ENCODE data around the gene PLEKHB2.
"Not testable (repeated sequence)": the region's sequence is repeated elsewhere in the genome, so short reads cannot be mapped to it uniquely, and the experiment has no call there.

PLEKHB2 gene

DNA sequence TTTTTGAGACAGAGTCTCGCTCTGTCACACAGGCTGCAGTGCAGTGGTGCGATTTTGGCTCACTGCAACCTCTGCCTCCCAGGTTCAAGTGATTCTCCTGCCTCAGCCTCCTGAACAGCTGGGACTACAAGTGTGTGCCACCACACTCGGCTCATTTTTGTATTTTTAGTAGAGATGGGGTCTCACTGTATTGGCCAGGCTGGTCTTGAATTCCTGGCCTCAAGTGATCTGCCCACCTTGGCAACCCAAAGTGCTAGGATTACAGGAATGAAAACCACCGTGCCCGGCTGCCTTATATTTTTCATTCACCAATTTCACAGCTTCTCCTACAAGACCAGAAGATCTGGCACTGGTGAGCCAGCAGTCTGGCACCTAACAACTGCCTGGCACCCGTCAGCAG, 37.0 kb upstream of the PLEKHB2 start:
- H3K4ac ChIP-seq (ENCODE audit: low read depth, low read length); H3K4me1 ChIP-seq (ENCODE audit: control insufficient read depth in 1 of 2, insufficient read depth in 2 of 2, low read length in 2 of 2); H3K23ac ChIP-seq (ENCODE audit: low read length); H2BK5ac ChIP-seq (ENCODE audit: low read depth, low read length, poor library complexity); H3K9ac ChIP-seq (ENCODE audit: low read length); H3K79me2 ChIP-seq (ENCODE audit: control insufficient read depth, insufficient read depth, low read length, poor library complexity); H4K12ac ChIP-seq (ENCODE audit: low read depth, low read length); H2BK12ac ChIP-seq (ENCODE audit: low read length); H4K91ac ChIP-seq (ENCODE audit: low read depth, low read length); H3K9me3 ChIP-seq (ENCODE audit: insufficient read depth, low read depth, low read length); DNase-seq; H4K8ac ChIP-seq (ENCODE audit: low read depth, low read length); H3K18ac ChIP-seq (ENCODE audit: low read length); H3K27ac ChIP-seq (ENCODE audit: low read depth, low read length); H2BK120ac ChIP-seq (ENCODE audit: insufficient read depth, low read length, poor library complexity); H3K79me1 ChIP-seq (ENCODE audit: low read length); H3K4me3 ChIP-seq (ENCODE audit: low read depth, low read length); H3K4me2 ChIP-seq (ENCODE audit: low read length); H3K14ac ChIP-seq (ENCODE audit: low read length); H3K27me3 ChIP-seq (ENCODE audit: insufficient read depth, low read length); H2AFZ ChIP-seq (ENCODE audit: insufficient read depth, low read length, poor library complexity); H2AK5ac ChIP-seq (ENCODE audit: low read length): not testable (repeated sequence)
- no CpG with 5 or more reads among the region's 6 CpGs for WGBS (ENCODE audit: extremely low coverage, insufficient coverage, insufficient read length)
- peaks cover 19 to 35% of the 10 kb centered on the region in 2 experiments for H3K36me3 ChIP-seq (ENCODE audit: control insufficient read depth in 1 of 2, insufficient read depth in 2 of 2, low read length in 2 of 2)

DNA sequence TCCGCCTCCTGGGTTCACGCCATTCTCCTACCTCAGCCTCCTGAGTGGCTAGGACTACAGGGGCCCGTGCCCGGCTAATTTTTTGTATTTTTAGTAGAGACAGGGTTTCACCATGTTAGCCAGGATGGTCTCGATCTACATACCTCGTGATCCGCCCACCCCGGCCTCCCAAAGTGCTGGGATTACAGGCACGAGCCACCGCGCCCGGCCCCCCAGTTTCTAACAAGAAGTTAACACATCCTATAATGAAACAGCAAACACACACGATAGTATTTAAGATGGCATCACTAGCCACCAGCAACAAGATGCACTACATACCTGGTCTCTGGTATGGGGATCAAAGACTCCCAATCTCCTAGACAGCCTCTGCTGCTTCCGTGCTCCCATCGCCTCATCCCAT, 29.6 kb upstream of the PLEKHB2 start:
- H2BK12ac ChIP-seq (ENCODE audit: low read length); H3K23ac ChIP-seq (ENCODE audit: low read length); H3K4me3 ChIP-seq (ENCODE audit: low read depth, low read length); H2BK120ac ChIP-seq (ENCODE audit: insufficient read depth, low read length, poor library complexity); H2AFZ ChIP-seq (ENCODE audit: insufficient read depth, low read length, poor library complexity); H3K9ac ChIP-seq (ENCODE audit: low read length); H3K18ac ChIP-seq (ENCODE audit: low read length); H3K27me3 ChIP-seq (ENCODE audit: insufficient read depth, low read length); DNase-seq; H3K79me1 ChIP-seq (ENCODE audit: low read length); H3K4me1 ChIP-seq (ENCODE audit: control insufficient read depth in 1 of 2, insufficient read depth in 2 of 2, low read length in 2 of 2); H4K91ac ChIP-seq (ENCODE audit: low read depth, low read length); H3K79me2 ChIP-seq (ENCODE audit: control insufficient read depth, insufficient read depth, low read length, poor library complexity); H2AK5ac ChIP-seq (ENCODE audit: low read length); H3K14ac ChIP-seq (ENCODE audit: low read length); H4K8ac ChIP-seq (ENCODE audit: low read depth, low read length); H3K4me2 ChIP-seq (ENCODE audit: low read length); H3K27ac ChIP-seq (ENCODE audit: low read depth, low read length); H4K12ac ChIP-seq (ENCODE audit: low read depth, low read length); H2BK5ac ChIP-seq (ENCODE audit: low read depth, low read length, poor library complexity); H3K9me3 ChIP-seq (ENCODE audit: insufficient read depth, low read depth, low read length): not testable (repeated sequence)
- H3K4ac ChIP-seq (ENCODE audit: low read depth, low read length): peak overlapping the region; percentile 78
- H3K36me3 ChIP-seq (ENCODE audit: control insufficient read depth in 1 of 2, insufficient read depth in 2 of 2, low read length in 2 of 2): peaks cover 34 to 56% of the 10 kb centered on the region in 2 experiments
- WGBS (ENCODE audit: extremely low coverage, insufficient coverage, insufficient read length): no CpG with 5 or more reads among the region's 15 CpGs

DNA sequence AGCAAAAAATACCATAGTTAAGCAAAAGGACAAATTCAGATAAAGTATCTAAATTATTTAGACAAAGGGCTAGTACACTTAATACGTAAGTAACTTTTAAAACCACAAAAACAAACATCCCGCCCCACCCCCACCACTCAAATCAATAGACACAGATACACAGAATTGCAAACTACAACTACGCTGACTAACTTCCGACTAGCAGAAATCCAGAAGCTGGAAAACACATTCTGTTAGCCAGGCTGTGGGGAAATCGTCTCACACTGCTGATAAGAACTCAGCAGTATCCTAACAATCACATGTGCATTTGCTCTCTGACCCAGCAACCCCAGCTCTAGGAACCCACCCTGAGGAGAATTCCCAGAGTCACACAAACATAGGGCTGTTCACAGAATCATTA, 28.4 kb upstream of the PLEKHB2 start:
- no peak overlapping the region for H3K4ac ChIP-seq (ENCODE audit: low read depth, low read length)
- H2BK12ac ChIP-seq (ENCODE audit: low read length): no peak overlapping the region
- WGBS (ENCODE audit: extremely low coverage, insufficient coverage, insufficient read length): 100% methylated on average over 1 of the region's 5 CpGs

DNA sequence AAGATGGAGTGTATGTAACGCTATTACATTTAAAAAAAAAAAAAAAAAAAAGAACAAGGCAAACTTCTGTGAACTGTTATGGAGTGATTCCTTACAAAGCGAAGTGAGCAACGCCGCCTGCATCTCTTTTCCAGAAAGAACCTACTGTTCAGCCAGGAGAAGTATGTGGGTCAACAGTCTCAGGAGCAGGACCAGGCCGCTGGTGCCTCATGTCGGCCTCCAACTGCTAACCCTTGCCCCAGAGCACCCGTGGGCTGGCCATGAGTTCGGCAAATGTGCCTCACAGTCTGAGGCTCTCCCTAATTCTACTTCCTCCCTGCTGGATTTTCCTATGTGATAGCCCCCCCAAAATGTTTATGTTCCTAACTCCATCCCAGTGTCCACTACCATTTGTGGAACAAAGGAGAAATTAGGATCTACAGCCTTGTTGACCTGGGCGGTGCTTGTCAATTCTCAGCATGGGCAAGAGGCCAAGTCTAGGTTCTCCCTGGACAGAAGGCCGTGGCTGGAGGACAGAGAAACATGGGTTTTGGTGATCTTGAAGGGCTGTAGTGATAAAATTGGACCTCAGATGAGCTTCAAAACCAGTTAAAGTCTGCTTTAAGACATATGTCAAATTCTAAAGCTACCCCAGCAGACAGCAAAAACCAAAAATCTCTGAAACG, 27.8 kb upstream of the PLEKHB2 start:
- no peak overlapping the region for H3K4me2 ChIP-seq (ENCODE audit: low read length)
- no peak overlapping the region for H3K18ac ChIP-seq (ENCODE audit: low read length)
- H3K4me1 ChIP-seq (ENCODE audit: control insufficient read depth in 1 of 2, insufficient read depth in 2 of 2, low read length in 2 of 2): peaks cover 4 to 6% of the 10 kb centered on the region in 2 experiments
- H3K27me3 ChIP-seq (ENCODE audit: insufficient read depth, low read length): no peaks in the 10 kb centered on the region
- H4K8ac ChIP-seq (ENCODE audit: low read depth, low read length): no peak overlapping the region
- no peak overlapping the region for H4K12ac ChIP-seq (ENCODE audit: low read depth, low read length)
- H3K9ac ChIP-seq (ENCODE audit: low read length): no peak overlapping the region
- H3K36me3 ChIP-seq (ENCODE audit: control insufficient read depth in 1 of 2, insufficient read depth in 2 of 2, low read length in 2 of 2): peaks cover 39 to 55% of the 10 kb centered on the region in 2 experiments
- no peak overlapping the region for H2AK5ac ChIP-seq (ENCODE audit: low read length)
- H2BK120ac ChIP-seq (ENCODE audit: insufficient read depth, low read length, poor library complexity): no peak overlapping the region
- H3K79me1 ChIP-seq (ENCODE audit: low read length): no peaks in the 10 kb centered on the region
- no peaks in the 10 kb centered on the region for H3K9me3 ChIP-seq (ENCODE audit: insufficient read depth, low read depth, low read length)
- H3K27ac ChIP-seq (ENCODE audit: low read depth, low read length): peak overlapping the region; percentile 3
- H2BK12ac ChIP-seq (ENCODE audit: low read length): no peak overlapping the region
- no peak overlapping the region for H3K23ac ChIP-seq (ENCODE audit: low read length)
- peak overlapping the region; percentile 23 for H3K4ac ChIP-seq (ENCODE audit: low read depth, low read length)
- no peak overlapping the region for H3K4me3 ChIP-seq (ENCODE audit: low read depth, low read length)
- no peak overlapping the region for H3K14ac ChIP-seq (ENCODE audit: low read length)
- no CpG with 5 or more reads among the region's 11 CpGs for WGBS (ENCODE audit: extremely low coverage, insufficient coverage, insufficient read length)
- no peak overlapping the region for H2AFZ ChIP-seq (ENCODE audit: insufficient read depth, low read length, poor library complexity)
- no peak overlapping the region for H4K91ac ChIP-seq (ENCODE audit: low read depth, low read length)
- peak; percentile 14 to 18 for DNase-seq
- H2BK5ac ChIP-seq (ENCODE audit: low read depth, low read length, poor library complexity): no peak overlapping the region
- peaks cover 6% of the 10 kb centered on the region for H3K79me2 ChIP-seq (ENCODE audit: control insufficient read depth, insufficient read depth, low read length, poor library complexity)

More for the DNA sequence above, 28.4 kb upstream of the PLEKHB2 start:
- Histone ChIP-seq H3K79me1 (ENCODE audit: low read length) (no peaks in the 10 kb centered on the region), H2BK5ac (ENCODE audit: low read depth, low read length, poor library complexity) (no peak overlapping the region), H3K79me2 (ENCODE audit: control insufficient read depth, insufficient read depth, low read length, poor library complexity) (peaks cover 6% of the 10 kb centered on the region), H2BK120ac (ENCODE audit: insufficient read depth, low read length, poor library complexity) (no peak overlapping the region), H2AFZ (ENCODE audit: insufficient read depth, low read length, poor library complexity) (no peak overlapping the region), H3K4me3 (ENCODE audit: low read depth, low read length) (no peak overlapping the region), H3K4me2 (ENCODE audit: low read length) (no peak overlapping the region), H3K23ac (ENCODE audit: low read length) (no peak overlapping the region), H3K4me1 (ENCODE audit: control insufficient read depth in 1 of 2, insufficient read depth in 2 of 2, low read length in 2 of 2) (peaks cover 4 to 6% of the 10 kb centered on the region in 2 experiments), H4K91ac (ENCODE audit: low read depth, low read length) (no peak overlapping the region), H3K18ac (ENCODE audit: low read length) (no peak overlapping the region), H4K8ac (ENCODE audit: low read depth, low read length) (no peak overlapping the region), H4K12ac (ENCODE audit: low read depth, low read length) (no peak overlapping the region), H3K9ac (ENCODE audit: low read length) (no peak overlapping the region), H3K27me3 (ENCODE audit: insufficient read depth, low read length) (no peaks in the 10 kb centered on the region), H2AK5ac (ENCODE audit: low read length) (no peak overlapping the region), H3K27ac (ENCODE audit: low read depth, low read length) (no peak overlapping the region), H3K9me3 (ENCODE audit: insufficient read depth, low read depth, low read length) (no peaks in the 10 kb centered on the region), H3K36me3 (ENCODE audit: control insufficient read depth in 1 of 2, insufficient read depth in 2 of 2, low read length in 2 of 2) (peaks cover 36 to 54% of the 10 kb centered on the region in 2 experiments), H3K14ac (ENCODE audit: low read length) (no peak overlapping the region)
- no peak for DNase-seq

Measured in trophoblast cell (in vitro differentiated cells and primary cell).